GM12878 (cell line): ENCODE measurements around the gene TMEM209.

Source experiments
- CBX5 ChIP-seq: sonication (generic); IDR thresholded peaks from 2 replicates; pipeline ENCODE4 v1.6.1; 2016; ENCODE audit warnings: low read depth, moderate library complexity, mild to moderate bottlenecking, inconsistent platforms
- ESRRA ChIP-seq: IDR thresholded peaks from 2 replicates; pipeline ENCODE4 v1.6.1; 2012; ENCODE audit warnings: mild to moderate bottlenecking, low read length, improper control_type of control experiment
- EZH2 ChIP-seq: IDR thresholded peaks from 2 replicates; pipeline ENCODE4 v1.6.1; 2012; ENCODE audit warnings: low read depth, mild to moderate bottlenecking, control low read depth, inconsistent platforms, low read length, borderline replicate concordance; ENCODE audit not compliant: control insufficient read depth
- JUND ChIP-seq: IDR thresholded peaks from 2 replicates; pipeline ENCODE4 v1.6.1; 2012; ENCODE audit warnings: low read depth, mild to moderate bottlenecking, low read length, improper control_type of control experiment, moderate library complexity
- NR2F1 ChIP-seq: fragments of 450-650 bp; conservative IDR thresholded peaks from 2 replicates; pipeline ENCODE4 v1.6.1; 2017; ENCODE audit warnings: mild to moderate bottlenecking
- POLR2A ChIP-seq: IDR thresholded peaks from 2 replicates; pipeline ENCODE4 v1.6.1; 2011; ENCODE audit warnings: low read depth, mild to moderate bottlenecking, low read length
- SIN3A ChIP-seq: IDR thresholded peaks from 2 replicates; pipeline ENCODE4 v1.6.1; 2012; ENCODE audit warnings: low read depth, low read length, improper control_type of control experiment
- TF ChIP-seq, protein P1 (sequence below), 3 experiments: IDR thresholded peaks in 2 of 3; conservative IDR thresholded peaks in 1 of 3; 2 replicates each; pipeline ENCODE4 v1.5.1; 2011; ENCODE audit warnings: low read depth in 3 of 3, low read length in 3 of 3, mild to moderate bottlenecking in 3 of 3, control low read depth in 2 of 3, moderate library complexity in 2 of 3, inconsistent platforms in 1 of 3, mixed read lengths in 1 of 3; ENCODE audit not compliant: control insufficient read depth in 2 of 3, insufficient read depth in 1 of 3; ENCODE audit errors: extremely low read depth in 1 of 3
- TF ChIP-seq, protein P2 (sequence below): IDR thresholded peaks from 2 replicates; pipeline ENCODE4 v1.6.1; 2011; ENCODE audit warnings: borderline replicate concordance, low read depth, mild to moderate bottlenecking, moderate library complexity, mixed read lengths, low read length; ENCODE audit not compliant: insufficient read depth; ENCODE audit errors: extremely low read length
- TF ChIP-seq, protein P3 (sequence below): fragments of 450-650 bp; formaldehyde crosslinking; IDR thresholded peaks from 2 replicates; pipeline ENCODE4 v1.5.0; 2022; ENCODE audit warnings: mild to moderate bottlenecking, missing genetic modification characterization

DNA sequence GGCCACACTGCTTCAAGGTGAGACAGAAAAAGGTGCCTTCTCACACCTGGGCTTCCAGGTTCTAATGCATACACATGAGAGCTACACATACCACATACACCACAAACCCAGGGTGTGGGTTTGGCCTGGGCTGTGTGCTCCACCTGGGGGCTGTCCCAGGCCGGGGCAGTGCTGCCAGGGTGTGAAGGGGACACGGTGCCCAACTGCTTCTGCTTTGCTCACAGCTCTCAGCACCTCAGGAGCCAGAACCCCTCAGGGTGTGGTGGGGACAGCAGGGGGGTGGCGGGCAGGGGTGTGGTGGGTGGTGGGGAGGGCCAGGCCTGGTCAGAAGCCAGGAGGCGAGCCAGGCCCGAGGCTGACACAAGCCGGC is 51.1 kb downstream of the TMEM209 start:
- TF ChIP-seq, protein P1, sequence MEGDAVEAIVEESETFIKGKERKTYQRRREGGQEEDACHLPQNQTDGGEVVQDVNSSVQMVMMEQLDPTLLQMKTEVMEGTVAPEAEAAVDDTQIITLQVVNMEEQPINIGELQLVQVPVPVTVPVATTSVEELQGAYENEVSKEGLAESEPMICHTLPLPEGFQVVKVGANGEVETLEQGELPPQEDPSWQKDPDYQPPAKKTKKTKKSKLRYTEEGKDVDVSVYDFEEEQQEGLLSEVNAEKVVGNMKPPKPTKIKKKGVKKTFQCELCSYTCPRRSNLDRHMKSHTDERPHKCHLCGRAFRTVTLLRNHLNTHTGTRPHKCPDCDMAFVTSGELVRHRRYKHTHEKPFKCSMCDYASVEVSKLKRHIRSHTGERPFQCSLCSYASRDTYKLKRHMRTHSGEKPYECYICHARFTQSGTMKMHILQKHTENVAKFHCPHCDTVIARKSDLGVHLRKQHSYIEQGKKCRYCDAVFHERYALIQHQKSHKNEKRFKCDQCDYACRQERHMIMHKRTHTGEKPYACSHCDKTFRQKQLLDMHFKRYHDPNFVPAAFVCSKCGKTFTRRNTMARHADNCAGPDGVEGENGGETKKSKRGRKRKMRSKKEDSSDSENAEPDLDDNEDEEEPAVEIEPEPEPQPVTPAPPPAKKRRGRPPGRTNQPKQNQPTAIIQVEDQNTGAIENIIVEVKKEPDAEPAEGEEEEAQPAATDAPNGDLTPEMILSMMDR (IDR thresholded peaks at IDR 0.05 in 2 of 3, conservative IDR thresholded peaks at IDR 0.05 in 1 of 3; ENCODE audit: control insufficient read depth in 2 of 3, extremely low read depth in 1 of 3, insufficient read depth in 1 of 3, low read depth in 3 of 3, low read length in 3 of 3): no peak
- TF ChIP-seq NR2F1: no peak
- no peak for TF ChIP-seq JUND
- TF ChIP-seq SIN3A: no peak
- TF ChIP-seq, protein P2, sequence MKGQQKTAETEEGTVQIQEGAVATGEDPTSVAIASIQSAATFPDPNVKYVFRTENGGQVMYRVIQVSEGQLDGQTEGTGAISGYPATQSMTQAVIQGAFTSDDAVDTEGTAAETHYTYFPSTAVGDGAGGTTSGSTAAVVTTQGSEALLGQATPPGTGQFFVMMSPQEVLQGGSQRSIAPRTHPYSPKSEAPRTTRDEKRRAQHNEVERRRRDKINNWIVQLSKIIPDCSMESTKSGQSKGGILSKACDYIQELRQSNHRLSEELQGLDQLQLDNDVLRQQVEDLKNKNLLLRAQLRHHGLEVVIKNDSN: no peak
- TF ChIP-seq, protein P3, sequence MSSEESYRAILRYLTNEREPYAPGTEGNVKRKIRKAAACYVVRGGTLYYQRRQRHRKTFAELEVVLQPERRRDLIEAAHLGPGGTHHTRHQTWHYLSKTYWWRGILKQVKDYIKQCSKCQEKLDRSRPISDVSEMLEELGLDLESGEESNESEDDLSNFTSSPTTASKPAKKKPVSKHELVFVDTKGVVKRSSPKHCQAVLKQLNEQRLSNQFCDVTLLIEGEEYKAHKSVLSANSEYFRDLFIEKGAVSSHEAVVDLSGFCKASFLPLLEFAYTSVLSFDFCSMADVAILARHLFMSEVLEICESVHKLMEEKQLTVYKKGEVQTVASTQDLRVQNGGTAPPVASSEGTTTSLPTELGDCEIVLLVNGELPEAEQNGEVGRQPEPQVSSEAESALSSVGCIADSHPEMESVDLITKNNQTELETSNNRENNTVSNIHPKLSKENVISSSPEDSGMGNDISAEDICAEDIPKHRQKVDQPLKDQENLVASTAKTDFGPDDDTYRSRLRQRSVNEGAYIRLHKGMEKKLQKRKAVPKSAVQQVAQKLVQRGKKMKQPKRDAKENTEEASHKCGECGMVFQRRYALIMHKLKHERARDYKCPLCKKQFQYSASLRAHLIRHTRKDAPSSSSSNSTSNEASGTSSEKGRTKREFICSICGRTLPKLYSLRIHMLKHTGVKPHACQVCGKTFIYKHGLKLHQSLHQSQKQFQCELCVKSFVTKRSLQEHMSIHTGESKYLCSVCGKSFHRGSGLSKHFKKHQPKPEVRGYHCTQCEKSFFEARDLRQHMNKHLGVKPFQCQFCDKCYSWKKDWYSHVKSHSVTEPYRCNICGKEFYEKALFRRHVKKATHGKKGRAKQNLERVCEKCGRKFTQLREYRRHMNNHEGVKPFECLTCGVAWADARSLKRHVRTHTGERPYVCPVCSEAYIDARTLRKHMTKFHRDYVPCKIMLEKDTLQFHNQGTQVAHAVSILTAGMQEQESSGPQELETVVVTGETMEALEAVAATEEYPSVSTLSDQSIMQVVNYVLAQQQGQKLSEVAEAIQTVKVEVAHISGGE: no peak
- TF ChIP-seq EZH2: no peak
- TF ChIP-seq ESRRA: no peak
- TF ChIP-seq CBX5: no peak
- TF ChIP-seq POLR2A: no peak
